Measurements from ENCODE around the gene NPB.

Gene NPB

GRCh38 chr17:81926451-81927151 lies 24.6 kb downstream of the NPB start:
- peak; percentile 59 for DNase-seq (ENCODE audit: low read depth)

DNA sequence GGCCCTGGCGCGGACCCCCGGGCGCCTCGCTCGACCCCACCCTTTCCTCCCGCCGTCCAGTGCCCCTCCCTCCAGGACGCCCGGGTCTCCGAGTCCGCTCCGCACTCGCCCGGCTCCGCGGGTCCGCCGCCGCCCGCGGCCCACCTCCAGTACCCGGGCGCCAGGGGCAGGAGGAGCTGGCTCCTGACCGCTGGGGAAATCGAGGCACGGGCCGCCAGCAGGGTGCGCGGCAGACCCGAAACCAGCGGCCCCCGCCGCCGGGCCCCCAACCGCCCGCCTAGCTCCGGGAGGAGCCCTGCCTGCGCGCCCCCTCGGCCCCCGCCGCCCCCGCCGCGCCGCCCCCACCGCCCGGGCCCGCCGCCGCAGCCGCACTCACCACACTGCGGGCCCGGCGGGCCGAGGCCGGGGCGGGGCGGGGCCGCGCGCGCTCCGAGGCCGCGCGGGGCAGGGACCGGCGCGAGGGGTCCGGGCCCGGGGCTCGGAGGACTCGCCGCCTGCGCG lies 25.2 kb downstream of the NPB start:
- no peak for DNase-seq (ENCODE audit: low read depth)

DNA sequence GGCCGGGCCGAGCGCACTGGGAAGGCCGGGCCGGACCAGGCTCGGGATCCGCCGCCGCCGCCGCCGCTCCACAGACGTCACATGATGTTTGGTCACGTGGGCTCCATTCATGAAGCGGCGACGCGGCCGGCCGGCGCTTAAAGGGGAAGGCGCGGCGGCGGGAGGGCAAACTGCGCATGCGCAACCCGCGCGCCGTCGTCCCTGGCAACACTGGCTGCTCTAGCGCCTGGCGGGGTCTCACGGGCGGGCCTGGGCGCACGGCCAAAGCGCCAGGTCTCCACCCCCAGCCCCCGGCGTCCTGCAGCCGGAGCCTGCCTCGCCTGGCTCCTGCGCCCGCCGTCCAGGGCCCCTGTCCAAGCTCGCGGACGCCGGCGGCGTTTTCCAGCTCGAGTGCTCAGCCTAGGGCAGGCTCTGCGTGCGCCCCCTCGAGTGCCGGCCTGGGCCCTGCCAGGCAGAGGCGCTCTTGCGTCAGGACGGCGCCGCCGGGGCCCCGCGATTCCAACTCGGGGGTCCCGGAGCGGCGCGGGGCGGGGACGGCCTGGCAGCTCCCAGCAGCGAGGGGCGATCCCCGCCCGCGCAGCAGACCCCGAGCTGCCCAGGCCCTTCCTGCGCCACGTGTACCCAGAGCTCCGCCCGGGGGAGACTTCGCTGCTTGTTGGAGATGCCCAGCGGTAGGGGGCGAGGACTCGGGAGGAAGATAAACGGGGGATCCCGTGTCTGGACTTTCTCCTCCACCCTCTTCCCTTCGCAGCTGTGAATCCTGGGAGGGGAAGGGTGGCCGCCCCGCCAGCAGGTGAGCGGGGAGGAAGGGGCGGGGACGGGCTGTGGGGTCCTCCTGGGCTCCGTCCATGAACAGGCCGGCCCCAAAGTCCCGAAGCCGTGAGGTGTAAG lies 25.9 kb downstream of the NPB start, which contains the start of gene MAFG:
Gene MAFG, minus strand, starts transcription at position 83 of the 891 bp plus-strand sequence. CDS start 4,550 bp downstream, outside the sequence.
- peak; percentile 89 for DNase-seq (ENCODE audit: low read depth)

GRCh38 chr17:81928544-81929252 lies 26.7 kb downstream of the NPB start:
- no peak for DNase-seq (ENCODE audit: low read depth)

GRCh38 chr17:81929253-81930141 lies 27.5 kb downstream of the NPB start:
- DNase-seq (ENCODE audit: low read depth), result no peak

- no peak for DNase-seq (ENCODE audit: low read depth)
These were observed 28.4 kb downstream of the NPB start for GRCh38 chr17:81930142-81931125.

DNA sequence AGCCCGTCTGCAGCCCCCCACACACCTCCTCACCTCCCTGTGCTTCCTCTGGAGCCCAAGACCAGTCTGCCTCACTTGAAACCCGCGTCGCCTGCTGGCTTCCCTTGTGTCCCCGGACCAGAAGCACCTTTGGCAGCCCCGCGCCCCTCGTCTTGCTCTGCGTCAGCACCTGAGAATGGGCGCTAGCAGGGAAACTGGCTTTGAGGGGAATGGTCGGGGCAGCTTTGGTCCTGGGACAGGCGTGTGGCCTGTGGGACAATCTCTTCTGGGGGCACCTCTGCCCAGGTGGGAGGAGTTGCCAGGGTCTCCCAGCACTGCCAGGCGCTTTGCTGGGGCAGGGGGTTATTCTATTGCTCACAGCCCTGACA lies 29.1 kb downstream of the NPB start:
- no peak for DNase-seq (ENCODE audit: low read depth)

DNA sequence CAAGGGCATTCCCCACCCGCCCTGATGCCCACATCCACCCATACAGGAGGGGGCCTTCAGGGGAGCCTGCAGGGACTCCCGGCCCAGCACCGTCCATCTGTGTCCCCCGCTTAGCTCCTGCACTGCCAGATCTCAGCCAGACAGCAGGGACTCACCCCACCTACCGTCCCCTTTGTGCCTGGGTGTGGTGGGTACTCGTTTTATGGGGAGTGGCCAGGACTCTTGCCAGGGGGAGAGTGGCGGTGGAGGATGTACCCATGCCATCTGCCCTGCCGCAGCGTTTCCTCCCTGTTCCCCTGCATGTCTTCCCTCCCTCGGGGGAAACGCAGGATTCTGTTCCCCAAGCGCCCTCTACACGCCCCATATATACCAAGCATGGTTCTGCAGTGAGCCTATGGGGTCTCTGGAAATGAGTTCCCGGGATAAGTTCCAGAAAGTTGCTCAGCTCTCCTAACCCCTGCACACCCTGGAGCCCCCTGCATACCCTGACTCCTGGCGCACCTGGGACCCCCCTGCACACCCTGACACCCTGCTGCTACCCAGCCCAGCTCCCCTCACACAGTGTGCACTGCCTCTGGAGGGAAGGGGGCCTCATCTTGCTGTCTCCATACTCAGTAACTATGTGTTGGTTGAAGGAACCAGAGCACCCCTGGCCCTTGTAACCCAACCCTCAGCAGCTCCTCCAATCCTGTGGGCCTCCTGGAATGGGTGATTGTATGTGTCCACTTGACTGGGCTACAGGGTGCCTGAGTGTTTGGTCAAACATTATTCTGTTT lies 29.7 kb downstream of the NPB start:
- DNase-seq (ENCODE audit: low read depth), result no peak

DNA sequence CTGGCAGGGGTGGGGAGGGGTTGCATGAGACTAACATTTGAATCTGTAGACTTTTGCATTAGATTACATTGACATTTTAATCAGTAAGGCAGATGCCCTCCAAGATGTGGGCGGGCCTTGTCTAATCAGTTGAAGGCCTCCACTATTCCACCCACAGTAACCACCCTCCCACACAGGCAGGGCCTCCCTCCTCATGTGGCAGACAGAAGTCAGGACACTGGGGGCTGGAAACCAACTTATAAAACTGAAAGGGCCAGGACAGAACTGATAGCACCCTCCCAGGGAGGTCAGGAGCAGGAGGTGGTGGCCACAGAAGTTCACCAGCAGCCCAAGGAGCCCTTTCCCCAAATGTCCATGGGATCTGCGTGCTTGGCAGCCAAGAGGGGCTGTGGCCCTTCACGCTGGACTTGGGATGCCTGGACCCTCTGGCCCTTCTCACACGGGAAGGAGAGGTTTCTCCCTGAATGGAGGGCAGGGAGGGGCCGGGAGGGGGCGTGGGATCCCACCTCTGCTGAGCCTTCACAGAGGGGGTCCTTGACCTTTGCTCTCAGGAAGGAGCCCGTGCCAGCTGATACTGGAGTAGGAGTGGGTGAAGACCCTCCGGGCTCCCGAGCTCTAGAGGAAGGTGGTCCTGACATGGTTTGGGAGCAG lies 30.4 kb downstream of the NPB start:
- no peak for DNase-seq (ENCODE audit: low read depth)

GRCh38 chr17:81933178-81933699 lies 31.2 kb downstream of the NPB start:
- no peak for DNase-seq (ENCODE audit: low read depth)

DNA sequence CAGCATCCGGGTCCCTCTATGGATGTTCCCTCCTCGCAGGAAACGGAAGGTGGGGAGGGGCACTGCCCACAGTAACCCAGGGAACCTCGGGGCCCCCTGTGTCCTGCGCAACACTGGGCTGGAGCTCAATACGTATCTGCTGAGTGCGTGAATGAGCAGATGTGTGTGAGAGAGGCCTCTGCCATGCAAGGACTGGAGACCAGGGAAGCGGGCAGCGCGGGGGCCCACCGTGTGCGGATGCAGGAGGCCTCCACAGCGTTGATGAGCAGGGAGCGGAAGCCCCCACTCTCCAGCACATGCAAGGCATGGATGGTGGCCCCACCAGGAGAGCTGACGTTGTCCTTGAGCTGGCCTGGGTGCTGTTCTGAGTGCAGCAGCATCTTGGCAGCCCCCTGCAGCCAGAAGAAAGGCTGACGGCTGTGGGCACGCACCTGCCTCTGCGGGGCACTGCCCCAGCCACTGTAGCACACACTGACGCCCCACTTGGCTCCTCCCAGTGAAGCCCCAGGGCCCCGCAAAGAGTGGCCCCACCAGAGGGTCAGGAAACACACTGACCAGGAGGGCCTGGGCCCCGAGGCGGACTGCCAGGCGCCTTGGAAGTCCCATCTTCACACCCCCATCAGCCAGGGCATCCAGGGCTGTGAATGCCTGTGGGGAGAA lies 32.2 kb downstream of the NPB start:
- DNase-seq (ENCODE audit: low read depth), result no peak

GRCh38 chr17:81934850-81935708 lies 33.0 kb downstream of the NPB start:
- no peak for DNase-seq (ENCODE audit: low read depth)

- no peak for DNase-seq (ENCODE audit: low read depth)
These were observed 33.7 kb downstream of the NPB start for GRCh38 chr17:81935709-81936084.

- DNase-seq (ENCODE audit: low read depth), result no peak
These were observed 37.2 kb downstream of the NPB start for GRCh38 chr17:81939218-81939617.

DNA sequence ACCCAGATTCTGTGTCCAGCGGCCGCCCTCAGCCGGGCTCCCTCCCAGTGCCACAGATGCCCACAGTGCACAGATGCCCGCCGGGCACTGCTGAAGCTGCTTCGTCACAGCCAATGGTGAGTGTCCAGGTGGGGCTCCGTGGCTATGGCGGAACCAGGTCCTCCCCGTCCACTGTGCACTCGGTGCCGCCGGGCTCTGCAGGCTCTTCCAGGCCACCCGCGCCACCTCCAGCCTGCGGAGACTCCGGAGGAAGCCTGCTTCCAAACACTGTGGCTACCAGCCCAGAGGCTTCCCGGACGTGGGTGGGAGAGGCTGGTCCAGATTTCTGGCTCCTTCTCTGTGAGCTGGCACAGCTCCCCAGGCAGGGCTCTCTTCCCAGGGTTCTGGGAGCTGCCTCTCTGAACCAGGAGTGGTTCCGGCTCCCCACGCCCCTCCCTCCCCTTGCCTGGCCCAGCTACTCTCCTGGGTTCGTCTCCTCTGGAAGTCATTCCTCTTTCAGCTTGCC lies 37.9 kb downstream of the NPB start:
- no peak for DNase-seq (ENCODE audit: low read depth)

DNA sequence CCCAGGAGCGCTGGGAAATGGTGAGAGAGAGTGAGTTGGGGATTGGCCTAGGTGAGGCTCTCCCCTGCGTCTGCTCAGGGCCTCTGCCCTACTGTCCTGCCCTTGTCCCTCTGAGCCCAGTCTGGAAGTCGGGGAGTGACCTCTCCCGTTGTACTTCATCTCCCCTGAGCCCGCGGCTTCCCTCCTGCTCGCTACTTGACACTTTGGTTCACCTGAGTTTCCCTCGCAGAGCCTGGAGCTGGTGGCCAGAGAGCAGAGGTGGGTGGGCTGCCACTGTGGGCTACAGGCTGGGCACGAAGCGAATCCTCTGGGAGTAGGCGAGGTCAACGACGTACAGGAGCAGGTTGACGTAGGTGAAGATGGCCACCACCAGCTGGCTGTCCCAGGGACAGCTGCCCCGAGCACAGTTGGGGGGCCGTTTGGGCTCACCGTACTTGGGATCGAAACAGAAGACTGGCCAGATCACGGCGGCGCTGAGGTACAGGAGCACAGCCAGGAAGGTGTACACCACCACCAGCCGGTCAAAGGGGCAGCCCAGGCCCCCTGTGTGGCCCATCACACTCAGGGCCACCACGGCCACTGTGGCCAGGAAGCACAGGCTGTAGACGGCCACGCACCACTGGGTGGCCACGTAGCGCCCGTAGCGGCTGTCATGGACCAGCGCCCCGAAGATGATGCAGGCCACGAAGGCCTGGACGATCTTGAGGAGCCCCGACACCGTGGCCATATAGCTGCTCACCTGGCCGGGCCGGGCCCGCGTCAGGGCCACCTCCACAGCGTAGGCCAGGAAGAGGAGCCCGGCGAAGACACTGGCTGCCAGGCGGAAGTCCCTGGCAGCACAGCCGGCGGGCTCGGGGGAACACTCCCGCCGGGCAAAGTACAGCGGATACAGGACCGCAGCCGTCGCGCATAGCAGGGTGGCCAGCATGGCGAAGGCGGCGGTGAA lies 38.8 kb downstream of the NPB start:
- DNase-seq (ENCODE audit: low read depth), result no peak

Measured in activated T-cell treated with anti-CD3 and anti-CD28 coated beads for 48 hours (primary cell).